ENCODE measurements around the gene LRBA. TPM values are rescaled to one million over a fixed set of nuclear protein-coding genes. Genes with fewer than 3 reads are reported as not detected.
A peak's percentile ranks its signal among the peaks of the same experiment; 100 is the strongest.

LRBA gene
- total and polyA plus RNA-seq, 8 donors, result 43.3 to 62.5 (median 52.3) TPM

- Histone ChIP-seq H3K27me3 (no peaks in the 10 kb centered on the region), H3K27ac (no peak overlapping the region), H3K4me1 (peaks cover 0 to 8% of the 10 kb centered on the region in 2 donors), H3K9me3 (no peaks in the 10 kb centered on the region), H3K36me3 (no peaks in the 10 kb centered on the region), H3K4me3 (no peak overlapping the region)
- intact Hi-C loops (cut with DNase I), result no loop called here
- DNase-seq (no peak), ATAC-seq (peak; percentile 62)
- no peak for TF ChIP-seq CTCF (IDR thresholded peaks at IDR 0.05)
Observed at GRCh38 chr4:150950657-150951288, 64.3 kb downstream of the LRBA start.

GRCh38 chr4:150949943-150950342 lies 65.1 kb downstream of the LRBA start:
- intact Hi-C loops (cut with DNase I), result no loop called here
- H3K4me3 ChIP-seq, result no peak overlapping the region

GRCh38 chr4:150949342-150949741 lies 65.7 kb downstream of the LRBA start:
- intact Hi-C loops (cut with DNase I), result no loop called here
- peaks cover 0 to 8% of the 10 kb centered on the region in 2 donors for H3K4me1 ChIP-seq
- ATAC-seq (no peak), DNase-seq (no peak)
- H3K36me3 ChIP-seq, result no peaks in the 10 kb centered on the region
- H3K27me3 ChIP-seq, result no peaks in the 10 kb centered on the region
- no peak for TF ChIP-seq CTCF (IDR thresholded peaks at IDR 0.05)
- H3K27ac ChIP-seq, result no peak overlapping the region
- H3K9me3 ChIP-seq, result no peaks in the 10 kb centered on the region
- H3K4me3 ChIP-seq, result no peak overlapping the region

More at GRCh38 chr4:150949943-150950342, 65.1 kb downstream of the LRBA start:
- DNase-seq (no peak), ATAC-seq (no peak)
- H3K27ac ChIP-seq, result no peak overlapping the region
- TF ChIP-seq CTCF (IDR thresholded peaks at IDR 0.05), result no peak
- no peaks in the 10 kb centered on the region for H3K27me3 ChIP-seq
- H3K9me3 ChIP-seq, result no peaks in the 10 kb centered on the region
- H3K4me1 ChIP-seq, result peaks cover 0 to 8% of the 10 kb centered on the region in 2 donors
- H3K36me3 ChIP-seq, result no peaks in the 10 kb centered on the region

GRCh38 chr4:150948710-150949109 lies 66.4 kb downstream of the LRBA start:
- no peak for ATAC-seq

GRCh38 chr4:150948074-150948473 lies 67.0 kb downstream of the LRBA start:
- Histone ChIP-seq H3K9me3 (no peaks in the 10 kb centered on the region), H3K36me3 (no peaks in the 10 kb centered on the region), H3K4me3 (no peak overlapping the region), H3K27ac (no peak overlapping the region), H3K27me3 (no peaks in the 10 kb centered on the region), H3K4me1 (peaks cover 0 to 8% of the 10 kb centered on the region in 2 donors)
- DNase-seq, result no peak
- TF ChIP-seq CTCF (IDR thresholded peaks at IDR 0.05), result no peak
- ATAC-seq, result no peak
- intact Hi-C loops (cut with DNase I), result no loop called here

More at GRCh38 chr4:150948710-150949109, 66.4 kb downstream of the LRBA start:
- no peaks in the 10 kb centered on the region for H3K36me3 ChIP-seq
- H3K27me3 ChIP-seq, result no peaks in the 10 kb centered on the region
- no peak for TF ChIP-seq CTCF (IDR thresholded peaks at IDR 0.05)
- DNase-seq, result no peak
- no peaks in the 10 kb centered on the region for H3K9me3 ChIP-seq
- intact Hi-C loops (cut with DNase I), result no loop called here
- no peak overlapping the region for H3K27ac ChIP-seq
- peaks cover 0 to 8% of the 10 kb centered on the region in 2 donors for H3K4me1 ChIP-seq
- H3K4me3 ChIP-seq, result no peak overlapping the region
